Measurements from ENCODE around the gene PLCL1. TPM values are rescaled to one million over a fixed set of nuclear protein-coding genes. Genes with fewer than 3 reads are reported as not detected.

The PLCL1 gene
- total RNA-seq (2014; rRNA removed; shearing (Covaris generic)): 0.83 and 0.90 TPM in 2 replicates
- 0.19 and 0.20 TPM in 2 replicates for polyA plus RNA-seq (2015; cell fraction: cytosol; rRNA removed)
- polyA plus RNA-seq (2015; cell fraction: nucleus; rRNA removed): 0.04 TPM in 1 of 2 replicates, not detected in the other

DNA sequence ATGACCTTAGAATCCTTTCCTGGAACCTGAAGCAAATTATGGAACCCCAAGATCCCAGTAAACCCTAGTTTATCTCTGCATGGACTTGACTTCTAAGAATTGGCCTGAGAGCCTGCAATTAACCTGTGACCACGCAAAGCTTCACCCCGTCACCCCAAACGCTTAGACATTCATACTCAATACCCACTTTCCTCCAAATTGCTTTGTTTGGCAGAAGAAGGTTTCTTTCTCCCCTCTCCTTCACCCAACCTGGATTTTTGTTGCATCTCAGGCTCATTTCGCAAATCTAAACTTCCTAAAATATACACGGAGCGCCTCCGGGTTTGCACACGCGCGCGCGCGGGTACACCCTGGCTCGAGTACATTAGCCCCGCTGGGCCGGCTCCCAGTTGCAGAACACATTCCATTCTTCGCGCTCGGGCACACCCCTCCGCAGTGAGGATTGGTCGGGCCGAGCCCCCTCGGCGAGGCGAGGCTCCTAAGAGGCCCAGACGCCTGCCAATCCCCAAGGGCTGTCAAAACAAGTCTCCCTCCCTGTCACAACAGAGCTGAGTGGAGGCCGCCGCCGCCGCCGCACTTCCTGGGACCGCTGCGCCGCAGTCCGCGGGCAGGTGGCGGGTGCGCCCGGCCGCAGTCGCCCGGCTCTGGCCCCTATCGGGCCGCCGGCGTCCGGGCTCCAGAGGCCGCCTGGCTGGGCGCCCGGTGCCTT lies at the start of gene PLCL1:
TSS of gene PLCL1 (plus strand) at position 545 of the 709 bp plus-strand sequence.
- in situ Hi-C loops (cut with HindIII; ENCODE audit: low pct_unique_long_range_greater_than_20kb, low sequenced_read_pairs): no loop called here
- DNase-seq (ENCODE audit: low read depth, low spot score): peak; percentile 83

- no peak for DNase-seq (ENCODE audit: low read depth, low spot score)
- in situ Hi-C loops (cut with HindIII; ENCODE audit: low pct_unique_long_range_greater_than_20kb, low sequenced_read_pairs): no loop called here
Observed at GRCh38 chr2:197759013-197759412, 45.4 kb upstream of the PLCL1 start.

- in situ Hi-C loops (cut with HindIII; ENCODE audit: low pct_unique_long_range_greater_than_20kb, low sequenced_read_pairs): no loop called here
- no peak for DNase-seq (ENCODE audit: low read depth, low spot score)
Observed at GRCh38 chr2:197759625-197760292, 44.6 kb upstream of the PLCL1 start.

DNA sequence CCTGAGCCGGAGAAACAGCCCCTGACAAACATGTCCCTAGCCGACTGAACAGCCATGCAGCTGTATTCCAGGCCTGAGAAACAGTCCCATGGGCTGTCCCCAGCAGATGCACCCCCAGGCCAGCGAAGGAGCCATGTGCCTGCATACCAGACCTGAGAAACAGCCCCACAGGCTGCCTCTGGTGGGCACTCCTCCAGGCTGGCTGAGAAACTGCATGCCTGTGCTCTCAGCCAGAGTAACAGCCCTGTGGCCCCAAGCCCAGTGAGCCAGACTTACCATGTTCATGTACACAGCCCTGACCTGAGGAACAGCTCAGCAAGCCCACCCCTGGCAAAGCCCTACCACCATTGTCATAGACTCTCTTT lies 44.1 kb upstream of the PLCL1 start:
- no peak for DNase-seq (ENCODE audit: low read depth, low spot score)
- in situ Hi-C loops (cut with HindIII; ENCODE audit: low pct_unique_long_range_greater_than_20kb, low sequenced_read_pairs): no loop called here

DNA sequence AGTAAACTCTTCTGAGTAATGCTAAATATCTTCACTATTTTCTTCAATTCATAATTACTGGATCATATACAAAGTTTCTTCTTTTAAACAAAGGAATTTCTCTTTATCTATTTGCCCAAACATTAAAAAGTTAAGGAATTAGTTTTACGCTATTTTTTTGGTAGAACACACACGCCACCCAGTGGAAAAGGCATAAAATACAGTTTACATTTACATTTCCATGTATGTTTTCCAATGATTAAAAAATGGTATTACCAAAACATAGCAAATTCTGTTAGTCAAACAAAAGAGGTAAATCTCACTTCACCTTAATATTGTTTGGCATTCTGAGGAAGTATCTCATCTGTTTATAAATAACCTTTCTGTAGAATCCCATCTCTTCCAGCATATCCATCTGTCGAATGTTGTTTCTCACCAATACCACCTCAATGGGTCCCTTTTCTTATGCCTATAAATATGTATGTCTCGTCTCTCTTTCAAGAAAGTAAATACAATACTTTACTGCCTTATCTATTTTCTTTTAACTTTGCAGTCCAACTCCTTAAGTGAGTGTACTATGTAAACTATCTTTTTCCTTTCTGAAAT lies 26.5 kb upstream of the PLCL1 start:
- in situ Hi-C loops (cut with HindIII; ENCODE audit: low pct_unique_long_range_greater_than_20kb, low sequenced_read_pairs): no loop called here
- DNase-seq (ENCODE audit: low read depth, low spot score): peak; percentile 57

DNA sequence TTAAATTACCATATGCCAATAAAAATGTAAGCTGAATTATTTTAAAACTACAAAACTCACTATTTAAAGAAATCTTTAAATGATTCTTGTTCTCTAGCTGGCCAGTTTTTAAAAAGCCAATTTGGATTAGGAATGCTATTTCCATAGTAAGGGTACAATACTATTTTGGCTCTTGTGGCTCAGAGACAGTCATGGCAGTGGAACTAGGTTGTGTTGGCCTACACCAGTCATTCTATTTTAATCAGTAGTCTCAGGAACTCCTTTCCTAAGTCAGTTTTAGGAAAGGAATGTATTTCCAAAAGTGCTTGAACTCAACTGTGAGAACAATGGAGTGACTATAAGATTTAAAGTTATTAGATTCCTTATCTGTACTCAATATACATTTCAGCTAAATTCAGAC lies 25.1 kb upstream of the PLCL1 start:
- in situ Hi-C loops (cut with HindIII; ENCODE audit: low pct_unique_long_range_greater_than_20kb, low sequenced_read_pairs): no loop called here
- no peak for DNase-seq (ENCODE audit: low read depth, low spot score)

DNA sequence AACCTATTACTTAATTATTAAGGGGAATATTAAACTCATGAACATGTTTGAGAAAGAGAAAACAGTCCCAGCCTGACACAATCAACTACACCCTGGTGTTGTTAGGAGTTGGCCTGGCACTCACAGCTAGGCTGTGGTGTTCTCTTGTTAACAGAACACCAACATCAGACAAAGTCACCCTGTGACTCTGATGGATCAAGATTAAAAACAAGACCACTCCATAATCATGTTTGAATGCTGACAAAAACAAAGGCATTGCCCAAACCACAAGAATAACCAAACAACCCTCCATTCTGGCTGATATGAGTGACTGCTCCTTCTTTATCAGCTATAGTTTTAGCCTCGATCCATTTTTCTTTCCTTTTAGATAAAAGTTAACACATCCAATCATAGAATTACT lies 22.3 kb upstream of the PLCL1 start:
- in situ Hi-C loops (cut with HindIII; ENCODE audit: low pct_unique_long_range_greater_than_20kb, low sequenced_read_pairs): no loop called here

DNA sequence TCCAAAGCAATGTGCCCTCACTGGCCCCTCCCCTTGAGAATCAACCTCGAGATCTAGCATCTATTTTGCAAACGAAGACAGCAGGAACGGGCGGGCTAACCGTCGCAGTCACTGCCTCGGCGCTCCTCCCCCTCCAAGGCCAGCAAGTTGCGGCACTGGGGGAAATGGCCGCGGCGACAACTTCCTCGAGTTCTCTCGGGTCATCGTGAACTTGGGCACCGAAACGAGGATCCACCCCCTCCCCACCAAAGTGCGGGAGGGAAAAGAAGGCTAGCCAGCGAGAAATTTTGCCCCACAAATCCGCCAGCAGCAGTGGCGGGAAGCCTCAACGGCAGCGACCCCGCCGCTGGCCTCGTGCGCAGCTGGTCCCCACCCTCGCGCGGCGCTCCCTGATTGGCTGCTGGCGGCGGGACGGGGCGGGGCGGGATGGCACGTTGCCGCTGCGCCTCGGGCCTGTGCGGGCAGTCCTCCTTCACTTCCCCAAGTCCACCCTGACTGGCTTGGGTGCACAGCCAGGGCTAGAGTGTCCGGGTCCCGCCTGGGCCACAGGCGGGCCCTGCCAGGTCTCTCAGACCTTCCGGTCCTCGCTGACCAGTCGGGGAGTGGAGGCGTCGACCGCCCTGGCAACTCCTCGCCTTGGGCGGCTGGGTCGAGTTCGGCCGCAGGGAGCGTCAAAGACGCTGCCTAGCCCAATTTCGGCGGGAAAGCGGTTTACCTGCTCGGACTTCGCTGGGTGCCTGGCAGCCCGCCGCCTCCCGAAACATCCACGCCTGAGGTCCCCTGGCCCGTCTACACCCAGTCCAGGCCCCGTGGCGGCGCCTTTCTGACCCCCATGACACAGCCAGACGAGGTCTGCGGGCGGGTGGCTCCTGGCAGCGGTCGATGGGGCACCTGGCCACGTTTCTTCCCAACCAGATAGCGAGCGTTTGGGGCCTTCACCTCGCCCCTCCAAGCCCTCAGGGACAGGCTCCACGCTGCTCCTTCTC lies 19.1 kb upstream of the PLCL1 start, which contains the start of gene BOLL:
TSS of gene BOLL (minus strand) at position 364 of the 986 bp plus-strand sequence. CDS start 3,469 bp downstream, outside the sequence.
- DNase-seq (ENCODE audit: low read depth, low spot score): no peak
- in situ Hi-C loops (cut with HindIII; ENCODE audit: low pct_unique_long_range_greater_than_20kb, low sequenced_read_pairs): no loop called here

More for the DNA sequence above, 22.3 kb upstream of the PLCL1 start:
- DNase-seq (ENCODE audit: low read depth, low spot score): no peak

- no peak for DNase-seq (ENCODE audit: low read depth, low spot score)
- in situ Hi-C loops (cut with HindIII; ENCODE audit: low pct_unique_long_range_greater_than_20kb, low sequenced_read_pairs): no loop called here
Observed at GRCh38 chr2:197786010-197786877, 18.1 kb upstream of the PLCL1 start.

DNA sequence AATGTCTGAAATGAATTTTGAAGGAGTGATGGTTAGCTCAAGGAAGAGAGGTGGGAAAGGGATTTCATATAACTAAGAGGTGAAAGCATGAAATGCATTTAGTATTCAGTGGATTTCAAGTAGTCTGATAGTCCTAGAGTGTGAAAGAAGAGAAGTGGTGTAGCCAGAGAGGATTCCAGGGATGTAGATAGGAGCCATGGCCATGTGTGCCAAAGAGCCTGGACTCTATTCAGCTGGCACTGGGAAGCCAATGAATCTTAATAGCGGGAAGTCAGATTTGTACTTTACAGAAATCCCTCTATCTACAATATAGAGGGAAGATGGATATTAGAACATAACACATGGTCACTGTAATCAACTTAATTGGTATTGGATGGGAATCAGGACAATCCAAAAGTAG lies 10.9 kb upstream of the PLCL1 start:
- in situ Hi-C loops (cut with HindIII; ENCODE audit: low pct_unique_long_range_greater_than_20kb, low sequenced_read_pairs): no loop called here
- no peak for DNase-seq (ENCODE audit: low read depth, low spot score)

- in situ Hi-C loops (cut with HindIII; ENCODE audit: low pct_unique_long_range_greater_than_20kb, low sequenced_read_pairs): no loop called here
- DNase-seq (ENCODE audit: low read depth, low spot score): no peak
Observed at GRCh38 chr2:197795277-197795676, 9.1 kb upstream of the PLCL1 start.

GRCh38 chr2:197798187-197798586 lies 6.2 kb upstream of the PLCL1 start:
- in situ Hi-C loops (cut with HindIII; ENCODE audit: low pct_unique_long_range_greater_than_20kb, low sequenced_read_pairs): no loop called here

GRCh38 chr2:197799068-197799467 lies 5.3 kb upstream of the PLCL1 start:
- in situ Hi-C loops (cut with HindIII; ENCODE audit: low pct_unique_long_range_greater_than_20kb, low sequenced_read_pairs): no loop called here
- DNase-seq (ENCODE audit: low read depth, low spot score): no peak

More at GRCh38 chr2:197798187-197798586, 6.2 kb upstream of the PLCL1 start:
- peak; percentile 17 for DNase-seq (ENCODE audit: low read depth, low spot score)

GRCh38 chr2:197800091-197800490 lies 4.3 kb upstream of the PLCL1 start:
- DNase-seq (ENCODE audit: low read depth, low spot score): peak; percentile 40
- in situ Hi-C loops (cut with HindIII; ENCODE audit: low pct_unique_long_range_greater_than_20kb, low sequenced_read_pairs): no loop called here

GRCh38 chr2:197801033-197801432 lies 3.4 kb upstream of the PLCL1 start:
- in situ Hi-C loops (cut with HindIII; ENCODE audit: low pct_unique_long_range_greater_than_20kb, low sequenced_read_pairs): no loop called here
- DNase-seq (ENCODE audit: low read depth, low spot score): no peak

DNA sequence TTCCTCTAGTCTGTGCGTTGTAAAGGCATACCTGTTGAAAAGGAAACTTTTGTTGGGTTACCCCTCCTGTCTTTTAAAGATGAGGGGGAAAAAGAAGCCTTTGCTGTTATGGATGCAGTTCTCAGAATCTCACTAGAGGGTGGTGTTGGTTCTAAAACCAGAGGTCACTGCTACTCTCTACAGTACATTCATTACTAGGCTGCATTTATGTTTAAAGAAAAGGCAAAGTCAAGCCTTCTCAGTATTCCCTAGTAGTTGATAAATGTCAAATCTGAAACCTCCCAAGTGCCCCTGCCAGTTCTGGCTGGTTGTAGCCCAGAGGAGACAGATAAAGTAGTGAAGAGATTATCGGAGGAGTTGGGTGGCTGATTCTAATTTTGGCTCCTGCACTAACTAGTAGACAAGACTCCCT lies 1.4 kb upstream of the PLCL1 start:
- peak; percentile 69 for DNase-seq (ENCODE audit: low read depth, low spot score)
- in situ Hi-C loops (cut with HindIII; ENCODE audit: low pct_unique_long_range_greater_than_20kb, low sequenced_read_pairs): no loop called here
